Naive thymus-derived CD4-positive, alpha-beta T cell (primary cell): Measurements from ENCODE around the gene NBEA. TPM values are rescaled to one million over a fixed set of nuclear protein-coding genes. Genes with fewer than 3 reads are reported as not detected.
A peak's percentile ranks its signal among the peaks of the same experiment; 100 is the strongest.

ENCODE experiments used
- ATAC-seq: fragments of 150-1000 bp; cut with Tn5 transposase; 2 replicates; pipeline ENCODE4 v1.10.0; 2021; ENCODE audit warnings: mild to moderate bottlenecking, moderate library complexity
- CTCF ChIA-PET: fragments of 350-600 bp; sonication (Branson Sonifier 250); formaldehyde crosslinking; loops from one replicate; lab custom pipeline; 2021; ENCODE audit warnings: antibody characterized with exemption; lab: Charles Lee
- POLR2A ChIA-PET: fragments of 350-600 bp; sonication (Branson Sonifier 250); formaldehyde crosslinking; loops from one replicate; lab custom pipeline; 2021; ENCODE audit warnings: antibody characterized with exemption, inconsistent platforms; lab: Charles Lee
- DNase-seq, 9 donors: peaks; one replicate each; pipeline versions ENCODE4 v3.0.0 to v3.0.0-alpha.2; 2020 to 2022; ENCODE audit warnings: mixed read lengths in 1 of 9
- H3K27ac ChIP-seq: one replicate; pipeline ENCODE4 v1.7.0; 2013; ENCODE audit warnings: mild to moderate bottlenecking, low read depth, low read length, moderate library complexity
- H3K27me3 ChIP-seq, 2 donors: one replicate each; pipeline ENCODE4 v1.7.0; 2013; ENCODE audit warnings: low read length in 2 of 2, mild to moderate bottlenecking in 2 of 2, moderate library complexity in 2 of 2; ENCODE audit not compliant: control insufficient read depth in 2 of 2, insufficient read depth in 2 of 2
- H3K36me3 ChIP-seq, 3 experiments: 1 replicate in 2 of 3; 2 replicates in 1 of 3; pipeline ENCODE4 v1.7.0; 2013; ENCODE audit warnings: low read length in 3 of 3, mild to moderate bottlenecking in 3 of 3, moderate library complexity in 1 of 3; ENCODE audit not compliant: insufficient read depth in 3 of 3, control insufficient read depth in 2 of 3
- H3K4me1 ChIP-seq, 2 donors: one replicate each; pipeline ENCODE4 v1.7.0; 2013; ENCODE audit warnings: low read length in 2 of 2, mild to moderate bottlenecking in 2 of 2, moderate library complexity in 1 of 2; ENCODE audit not compliant: control insufficient read depth in 2 of 2, insufficient read depth in 2 of 2
- H3K4me3 ChIP-seq: 2 replicates; pipeline ENCODE4 v1.7.0; 2013; ENCODE audit warnings: mild to moderate bottlenecking, low read length
- H3K9me3 ChIP-seq, 3 experiments: 1 replicate in 2 of 3; 2 replicates in 1 of 3; pipeline ENCODE4 v1.7.0; 2013; ENCODE audit warnings: low read length in 3 of 3; ENCODE audit not compliant: control insufficient read depth in 2 of 3
- H3K27ac Mint-ChIP-seq, 9 donors: one replicate each; pipeline ENCODE4 v1.8.0; 2020 to 2022; ENCODE audit warnings: mixed read lengths in 9 of 9, mild to moderate bottlenecking in 8 of 9, moderate library complexity in 5 of 9, inconsistent platforms in 2 of 9
- H3K27me3 Mint-ChIP-seq, 5 donors: one replicate each; pipeline ENCODE4 v1.8.0; 2021 to 2022; ENCODE audit warnings: mixed read lengths in 5 of 5, mild to moderate bottlenecking in 1 of 5
- H3K36me3 Mint-ChIP-seq, 5 donors: one replicate each; pipeline ENCODE4 v1.8.0; 2020 to 2022; ENCODE audit warnings: mixed read lengths in 5 of 5, mild to moderate bottlenecking in 3 of 5, inconsistent platforms in 1 of 5
- H3K4me1 Mint-ChIP-seq, 7 donors: one replicate each; pipeline ENCODE4 v1.8.0; 2020 to 2022; ENCODE audit warnings: mixed read lengths in 7 of 7, mild to moderate bottlenecking in 3 of 7, inconsistent platforms in 1 of 7
- H3K4me3 Mint-ChIP-seq, 10 donors: one replicate each; pipeline ENCODE4 v1.8.0; 2020 to 2022; ENCODE audit warnings: mild to moderate bottlenecking in 10 of 10, mixed read lengths in 10 of 10, moderate library complexity in 6 of 10, inconsistent platforms in 2 of 10
- H3K9me3 Mint-ChIP-seq, 11 donors: one replicate each; pipeline ENCODE4 v1.8.0; 2020 to 2022; ENCODE audit warnings: mixed read lengths in 11 of 11, mild to moderate bottlenecking in 4 of 11, inconsistent platforms in 1 of 11, moderate library complexity in 1 of 11
- intact Hi-C, 2 donors: fragments of 100-400 bp; cut with micrococcal nuclease; formaldehyde crosslinking; loops; one replicate each; pipeline ENCODE4 v1.15.1; 2023
- polyA plus RNA-seq, 2 donors: library from polyadenylated mRNA; unstranded; fragments of 300-500 nt; fragmentation: Illumina TruSeq; gene quantifications; one replicate each; pipeline ENCODE4 v1.2.3, GENCODE V29; 2021
- total RNA-seq, 6 experiments: library from RNA in 5 of 6; stranded (reverse) in 5 of 6; gene quantifications; 1 replicate in 5 of 6; 2 replicates in 1 of 6; pipeline ENCODE4 v1.2.3 and lab custom pipeline; 2021 to 2026

Gene NBEA
- total and polyA plus RNA-seq, 7 experiments from 2014 or later, result 0.15 to 6.3 (median 3.2) TPM

GRCh38 chr13:35600137-35600536 is 658.1 kb downstream of the NBEA start:
- Mint-ChIP-seq H3K4me3 (no peak overlapping the region), H3K4me1 (no peaks in the 10 kb centered on the region), H3K27ac (peak overlapping the region in 1 of 9 donors; percentile 8), H3K27me3 (no peaks in the 10 kb centered on the region), H3K36me3 (peaks cover 0 to 4% (median 0%) of the 10 kb centered on the region in 5 donors), H3K9me3 (no peaks in the 10 kb centered on the region)
- intact Hi-C loops, result no loop called here
- POLR2A ChIA-PET, result no interaction called here
- Histone ChIP-seq H3K4me1 (no peaks in the 10 kb centered on the region), H3K27ac (no peak overlapping the region), H3K9me3 (no peaks in the 10 kb centered on the region), H3K4me3 (no peak overlapping the region), H3K36me3 (no peaks in the 10 kb centered on the region), H3K27me3 (no peaks in the 10 kb centered on the region)
- CTCF ChIA-PET, result no interaction called here
- ATAC-seq (no peak), DNase-seq (no peak)

DNA sequence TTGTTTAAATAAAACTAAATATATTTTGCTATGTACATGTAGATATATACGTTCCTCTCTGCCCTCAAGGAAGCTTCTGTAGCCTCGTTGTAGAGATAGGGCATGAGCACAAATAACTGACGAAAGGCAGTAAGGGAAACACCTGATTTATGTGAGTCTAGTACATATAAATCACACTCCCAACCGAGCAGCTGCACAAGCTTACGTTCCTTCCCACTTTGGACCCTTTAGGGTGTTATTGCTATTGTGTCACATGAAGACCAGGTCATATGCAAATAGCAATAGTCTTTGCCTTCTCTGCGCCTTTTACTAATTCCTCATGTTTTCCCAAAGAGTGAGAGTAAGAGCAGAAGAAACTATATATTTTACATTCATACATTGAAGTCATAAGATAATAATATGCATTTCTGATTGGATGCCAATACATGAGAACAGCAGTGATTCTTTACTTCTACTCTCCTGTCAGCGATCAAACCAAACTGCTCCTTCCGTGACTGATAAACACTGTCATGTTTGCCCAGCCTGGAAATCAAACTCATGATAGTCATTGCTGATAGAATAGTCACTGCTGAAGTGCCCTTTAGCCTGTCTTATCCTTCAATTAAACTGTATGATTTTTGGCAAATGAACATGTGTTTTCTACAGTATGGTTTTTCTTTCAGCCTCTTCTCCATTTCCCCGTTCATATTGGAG is 661.7 kb downstream of the NBEA start:
- CTCF ChIA-PET, result no interaction called here
- POLR2A ChIA-PET, result no interaction called here
- Histone ChIP-seq H3K4me1 (no peaks in the 10 kb centered on the region), H3K9me3 (no peaks in the 10 kb centered on the region), H3K4me3 (no peak overlapping the region), H3K36me3 (no peaks in the 10 kb centered on the region), H3K27me3 (no peaks in the 10 kb centered on the region), H3K27ac (no peak overlapping the region)
- peaks cover 0 to 13% (median 0%) of the 10 kb centered on the region in 5 donors for H3K36me3 Mint-ChIP-seq
- H3K9me3 Mint-ChIP-seq, result no peaks in the 10 kb centered on the region
- H3K27me3 Mint-ChIP-seq, result no peaks in the 10 kb centered on the region
- H3K4me1 Mint-ChIP-seq, result no peaks in the 10 kb centered on the region
- DNase-seq, result no peak
- H3K27ac Mint-ChIP-seq, result no peak overlapping the region
- intact Hi-C loops, result no loop called here
- no peak for ATAC-seq
- no peak overlapping the region for H3K4me3 Mint-ChIP-seq

GRCh38 chr13:35614666-35615065 is 672.6 kb downstream of the NBEA start:
- Histone ChIP-seq H3K4me1 (no peaks in the 10 kb centered on the region), H3K27me3 (no peaks in the 10 kb centered on the region), H3K36me3 (no peaks in the 10 kb centered on the region), H3K9me3 (no peaks in the 10 kb centered on the region), H3K27ac (no peak overlapping the region), H3K4me3 (no peak overlapping the region)
- ATAC-seq (no peak), DNase-seq (no peak)
- Mint-ChIP-seq H3K27ac (no peak overlapping the region), H3K4me1 (peaks cover 0 to 1% (median 0%) of the 10 kb centered on the region in 7 donors), H3K27me3 (no peaks in the 10 kb centered on the region), H3K9me3 (peaks cover 0 to 1% (median 0%) of the 10 kb centered on the region in 11 donors), H3K36me3 (peaks cover 0 to 9% (median 3%) of the 10 kb centered on the region in 5 donors), H3K4me3 (no peak overlapping the region)
- ChIA-PET CTCF (interaction anchor here (0.7 kb wide), 1 partner anchor 665 kb away, joined by 3 read pairs; no protein-coding TSS in a partner anchor), POLR2A (no interaction called here)
- intact Hi-C loops, result no loop called here

GRCh38 chr13:35617420-35617819 is 675.4 kb downstream of the NBEA start:
- H3K27me3 ChIP-seq, result no peaks in the 10 kb centered on the region
- ChIA-PET CTCF (no interaction called here), POLR2A (no interaction called here)
- Mint-ChIP-seq H3K4me1 (peaks cover 4 to 27% (median 17%) of the 10 kb centered on the region in 7 donors), H3K9me3 (peaks cover 0 to 5% (median 0%) of the 10 kb centered on the region in 11 donors), H3K27me3 (no peaks in the 10 kb centered on the region), H3K4me3 (no peak overlapping the region), H3K36me3 (peaks cover 0 to 9% (median 3%) of the 10 kb centered on the region in 5 donors), H3K27ac (no peak overlapping the region)
- no peak overlapping the region for H3K4me3 ChIP-seq
- H3K36me3 ChIP-seq, result no peaks in the 10 kb centered on the region
- no peak overlapping the region for H3K27ac ChIP-seq
- H3K9me3 ChIP-seq, result no peaks in the 10 kb centered on the region
- intact Hi-C loops, result no loop called here
- ATAC-seq, result no peak
- H3K4me1 ChIP-seq, result no peaks in the 10 kb centered on the region
- no peak for DNase-seq

GRCh38 chr13:35618565-35619083 is 676.6 kb downstream of the NBEA start:
- no peak overlapping the region for H3K27ac Mint-ChIP-seq
- no peak overlapping the region for H3K4me3 ChIP-seq
- H3K9me3 Mint-ChIP-seq, result peaks cover 0 to 5% (median 0%) of the 10 kb centered on the region in 11 donors
- no peaks in the 10 kb centered on the region for H3K27me3 ChIP-seq
- peaks cover 4 to 27% (median 17%) of the 10 kb centered on the region in 7 donors for H3K4me1 Mint-ChIP-seq
- ChIA-PET CTCF (no interaction called here), POLR2A (no interaction called here)
- H3K27ac ChIP-seq, result no peak overlapping the region
- H3K9me3 ChIP-seq, result no peaks in the 10 kb centered on the region
- H3K4me3 Mint-ChIP-seq, result no peak overlapping the region
- ATAC-seq (no peak), DNase-seq (no peak)
- H3K27me3 Mint-ChIP-seq, result no peaks in the 10 kb centered on the region
- H3K36me3 Mint-ChIP-seq, result peaks cover 0 to 9% (median 3%) of the 10 kb centered on the region in 5 donors
- no peaks in the 10 kb centered on the region for H3K4me1 ChIP-seq
- intact Hi-C loops, result no loop called here
- no peaks in the 10 kb centered on the region for H3K36me3 ChIP-seq

- DNase-seq (no peak), ATAC-seq (peak; percentile 16)
- peak overlapping the region in 2 of 9 donors; percentile 41 to 57 for H3K27ac Mint-ChIP-seq
- POLR2A ChIA-PET, result no interaction called here
- CTCF ChIA-PET, result no interaction called here
- H3K4me1 ChIP-seq, result no peaks in the 10 kb centered on the region
- peaks cover 4 to 27% (median 17%) of the 10 kb centered on the region in 7 donors for H3K4me1 Mint-ChIP-seq
- no peak overlapping the region for H3K27ac ChIP-seq
- no peaks in the 10 kb centered on the region for H3K9me3 ChIP-seq
- no peak overlapping the region for H3K4me3 ChIP-seq
- no peak overlapping the region for H3K4me3 Mint-ChIP-seq
- peaks cover 0 to 5% (median 0%) of the 10 kb centered on the region in 11 donors for H3K9me3 Mint-ChIP-seq
- no peaks in the 10 kb centered on the region for H3K36me3 ChIP-seq
- intact Hi-C loops, result no loop called here
- peaks cover 0 to 5% (median 0%) of the 10 kb centered on the region in 5 donors for H3K36me3 Mint-ChIP-seq
- H3K27me3 Mint-ChIP-seq, result no peaks in the 10 kb centered on the region
- H3K27me3 ChIP-seq, result no peaks in the 10 kb centered on the region
Measured at GRCh38 chr13:35621989-35622388, 679.9 kb downstream of the NBEA start.

DNA sequence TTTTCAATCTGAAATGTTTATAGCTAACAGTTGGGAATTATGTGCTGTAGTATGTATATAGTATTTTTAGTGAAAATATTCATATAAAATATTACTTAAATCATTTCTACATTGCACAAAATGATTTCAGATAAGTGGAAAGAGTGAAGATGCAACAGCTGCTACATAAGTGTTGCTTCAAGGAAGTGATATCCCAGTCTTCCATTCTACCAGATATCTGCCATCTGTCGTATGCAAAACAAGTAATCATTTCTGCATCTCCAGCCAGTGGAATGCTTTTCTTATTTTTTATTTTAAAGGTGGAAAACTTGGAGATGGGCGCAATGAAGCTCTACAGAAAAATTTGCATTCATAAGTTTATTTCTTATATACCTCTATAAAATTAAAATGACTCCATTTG is 687.0 kb downstream of the NBEA start:
- POLR2A ChIA-PET, result no interaction called here
- Histone ChIP-seq H3K4me3 (no peak overlapping the region), H3K27me3 (no peaks in the 10 kb centered on the region), H3K4me1 (no peaks in the 10 kb centered on the region), H3K9me3 (no peaks in the 10 kb centered on the region), H3K36me3 (no peaks in the 10 kb centered on the region), H3K27ac (no peak overlapping the region)
- Mint-ChIP-seq H3K27me3 (no peaks in the 10 kb centered on the region), H3K36me3 (peaks cover 0 to 4% (median 0%) of the 10 kb centered on the region in 5 donors), H3K9me3 (no peaks in the 10 kb centered on the region), H3K4me3 (no peak overlapping the region), H3K27ac (no peak overlapping the region), H3K4me1 (no peaks in the 10 kb centered on the region)
- DNase-seq (no peak), ATAC-seq (no peak)
- intact Hi-C loops, result no loop called here
- CTCF ChIA-PET, result no interaction called here
